ENCODE results near the gene RNU7-1. TPM values are rescaled to one million over a fixed set of nuclear protein-coding genes. Genes with fewer than 3 reads are reported as not detected.

RNU7-1 gene
- total RNA-seq = not detected

DNA sequence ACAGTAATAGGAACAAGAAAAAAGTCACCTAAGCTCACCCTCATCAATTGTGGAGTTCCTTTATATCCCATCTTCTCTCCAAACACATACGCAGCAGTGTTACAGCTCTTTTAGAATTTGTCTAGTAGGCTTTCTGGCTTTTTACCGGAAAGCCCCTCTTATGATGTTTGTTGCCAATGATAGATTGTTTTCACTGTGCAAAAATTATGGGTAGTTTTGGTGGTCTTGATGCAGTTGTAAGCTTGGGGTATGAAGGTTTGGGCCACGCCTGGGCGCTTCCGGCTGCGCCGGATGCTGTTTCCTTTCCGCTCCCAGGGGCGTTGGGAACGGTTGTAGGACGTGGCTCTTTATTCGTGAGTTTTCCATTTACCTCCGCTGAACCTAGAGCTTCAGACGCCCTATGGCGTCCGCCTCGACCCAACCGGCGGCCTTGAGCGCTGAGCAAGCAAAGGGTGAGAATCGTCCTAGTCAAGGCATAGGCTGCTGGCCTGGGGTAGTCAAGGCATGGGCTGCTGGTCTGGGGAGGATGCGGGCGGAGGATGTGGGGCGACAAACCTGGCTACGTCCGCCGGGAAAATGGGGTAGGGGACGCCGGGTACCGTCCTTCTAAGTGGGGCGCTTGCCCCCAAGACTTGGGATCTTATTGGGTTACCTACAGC, at the start of gene RNU7-1, which contains the start of gene C12orf57:
Gene RNU7-1 (plus strand): TSS at position 95 of the 659 bp plus-strand sequence.
Gene C12orf57 (plus strand): TSS at position 301 of the 659 bp plus-strand sequence. CDS start 100 bp downstream, at position 401.
- 0 to 1% methylated on average over 8 to 18 of the region's 31 CpGs for WGBS, 2 donors
- Histone ChIP-seq H3K27ac (peak within 1 kb of the TSS; percentile 92 to 97 (median 92)), H3K4me3 (replicated peaks in 1 of 3) (peak within 1 kb of the TSS; percentile 15 to 71 (median 65)), H3K9me3 (no peaks in the 10 kb centered on the region), H3K4me1 (peaks cover 19 to 36% of the 10 kb centered on the region in 2 donors), H3K36me3 (peaks cover 9 to 10% of the 10 kb centered on the region in 2 donors), H3K27me3 (no peaks in the 10 kb centered on the region)
- peak; percentile 49 to 87 for TF ChIP-seq POLR2A (IDR thresholded peaks at IDR 0.05)
- TF ChIP-seq, protein P1, sequence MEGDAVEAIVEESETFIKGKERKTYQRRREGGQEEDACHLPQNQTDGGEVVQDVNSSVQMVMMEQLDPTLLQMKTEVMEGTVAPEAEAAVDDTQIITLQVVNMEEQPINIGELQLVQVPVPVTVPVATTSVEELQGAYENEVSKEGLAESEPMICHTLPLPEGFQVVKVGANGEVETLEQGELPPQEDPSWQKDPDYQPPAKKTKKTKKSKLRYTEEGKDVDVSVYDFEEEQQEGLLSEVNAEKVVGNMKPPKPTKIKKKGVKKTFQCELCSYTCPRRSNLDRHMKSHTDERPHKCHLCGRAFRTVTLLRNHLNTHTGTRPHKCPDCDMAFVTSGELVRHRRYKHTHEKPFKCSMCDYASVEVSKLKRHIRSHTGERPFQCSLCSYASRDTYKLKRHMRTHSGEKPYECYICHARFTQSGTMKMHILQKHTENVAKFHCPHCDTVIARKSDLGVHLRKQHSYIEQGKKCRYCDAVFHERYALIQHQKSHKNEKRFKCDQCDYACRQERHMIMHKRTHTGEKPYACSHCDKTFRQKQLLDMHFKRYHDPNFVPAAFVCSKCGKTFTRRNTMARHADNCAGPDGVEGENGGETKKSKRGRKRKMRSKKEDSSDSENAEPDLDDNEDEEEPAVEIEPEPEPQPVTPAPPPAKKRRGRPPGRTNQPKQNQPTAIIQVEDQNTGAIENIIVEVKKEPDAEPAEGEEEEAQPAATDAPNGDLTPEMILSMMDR (IDR thresholded peaks at IDR 0.05) = no peak
- intact Hi-C loops (cut with DNase I) = no loop called here
- DNase-seq = peak; percentile 67 to 71

DNA sequence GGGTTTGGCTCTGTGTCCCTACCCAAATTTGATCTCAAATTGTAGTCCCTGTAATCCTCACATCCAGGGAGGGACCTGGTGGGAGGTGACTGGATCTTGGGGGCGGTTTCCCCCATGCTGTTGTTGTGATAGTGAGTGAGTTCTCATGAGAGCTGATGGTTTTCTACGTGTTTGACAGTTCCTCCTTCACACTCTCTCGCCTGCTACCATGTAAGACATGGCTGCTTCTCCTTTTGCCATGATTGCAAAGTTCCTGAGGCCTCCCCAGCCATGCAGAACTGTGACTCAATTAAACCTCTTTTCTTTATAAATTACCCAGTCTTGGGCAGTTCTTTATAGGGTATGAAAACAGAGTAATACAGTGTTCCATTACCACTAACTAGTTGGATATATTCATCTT, 49.3 kb upstream of the RNU7-1 start:
- WGBS, 2 donors = 84 to 85% methylated on average over 3 of the region's 3 CpGs

DNA sequence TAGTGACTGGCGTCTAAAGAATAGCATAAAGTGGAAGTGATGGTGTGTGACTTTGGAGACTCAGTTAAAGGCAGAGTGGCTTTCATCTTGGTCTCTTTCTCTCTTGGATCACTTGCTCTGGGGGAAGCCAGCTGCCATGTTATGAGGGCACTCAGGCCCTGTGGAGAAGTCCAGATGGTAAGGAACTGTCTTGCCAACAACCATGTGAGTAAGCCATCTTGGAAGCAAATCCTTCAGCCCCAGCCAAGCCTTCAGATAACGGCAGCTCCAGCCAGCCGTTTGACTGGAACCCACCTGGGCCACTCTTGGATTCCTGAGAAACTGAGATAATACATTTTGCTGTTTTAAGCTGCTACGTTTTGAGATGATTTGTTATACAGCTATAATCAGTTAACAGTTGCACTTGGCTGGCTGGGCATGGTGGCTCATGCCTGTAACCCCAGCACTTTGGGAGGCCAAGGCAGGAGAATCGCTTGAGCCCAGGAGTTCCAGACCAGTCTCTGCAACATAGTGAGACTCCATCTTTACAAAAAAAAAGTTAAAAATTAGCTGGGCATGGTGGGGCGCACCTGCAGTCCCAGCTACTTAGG, 46.7 kb upstream of the RNU7-1 start:
- intact Hi-C loops (cut with DNase I) = no loop called here
- TF ChIP-seq, protein P1 (IDR thresholded peaks at IDR 0.05) = no peak
- TF ChIP-seq POLR2A (IDR thresholded peaks at IDR 0.05) = no peak

More for the DNA sequence above, 49.3 kb upstream of the RNU7-1 start:
- H3K27ac ChIP-seq = no peak overlapping the region
- H3K9me3 ChIP-seq = no peaks in the 10 kb centered on the region
- no peak overlapping the region for H3K4me3 ChIP-seq (replicated peaks in 1 of 3)
- peaks cover 6 to 17% of the 10 kb centered on the region in 2 donors for H3K4me1 ChIP-seq
- H3K36me3 ChIP-seq = no peaks in the 10 kb centered on the region
- intact Hi-C loops (cut with DNase I) = no loop called here
- H3K27me3 ChIP-seq = no peaks in the 10 kb centered on the region
- no peak for DNase-seq
- no peak for TF ChIP-seq POLR2A (IDR thresholded peaks at IDR 0.05)
- TF ChIP-seq, protein P1 (IDR thresholded peaks at IDR 0.05) = no peak

DNA sequence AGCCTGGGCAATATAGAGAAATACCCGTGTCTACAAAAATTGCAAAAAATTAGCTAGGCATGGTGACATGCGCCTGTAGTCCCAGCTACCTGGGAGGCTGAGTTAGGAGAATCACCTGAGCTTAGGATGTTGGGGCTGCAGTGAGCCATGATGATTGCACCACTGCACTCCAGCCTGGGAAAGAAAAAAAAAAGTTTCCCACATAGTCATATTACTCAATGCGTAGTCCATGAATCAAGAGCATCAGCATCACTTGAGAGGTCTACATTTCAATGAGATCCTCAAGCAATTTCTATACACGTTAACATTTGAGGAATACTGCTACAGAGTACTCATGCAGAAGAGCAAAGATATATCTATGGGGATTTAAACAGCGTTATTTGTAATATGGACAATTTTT, 44.2 kb upstream of the RNU7-1 start:
- Histone ChIP-seq H3K4me1 (peaks cover 13 to 17% of the 10 kb centered on the region in 2 donors), H3K4me3 (replicated peaks in 1 of 3) (no peak overlapping the region), H3K27ac (no peak overlapping the region), H3K36me3 (no peaks in the 10 kb centered on the region), H3K9me3 (no peaks in the 10 kb centered on the region), H3K27me3 (no peaks in the 10 kb centered on the region)
- intact Hi-C loops (cut with DNase I) = no loop called here
- DNase-seq = no peak
- 69 to 75% methylated on average over 5 of the region's 5 CpGs for WGBS, 2 donors
- TF ChIP-seq, protein P1 (IDR thresholded peaks at IDR 0.05) = no peak
- TF ChIP-seq POLR2A (IDR thresholded peaks at IDR 0.05) = no peak

More for the DNA sequence above, 46.7 kb upstream of the RNU7-1 start:
- no peaks in the 10 kb centered on the region for H3K27me3 ChIP-seq
- no peaks in the 10 kb centered on the region for H3K9me3 ChIP-seq
- DNase-seq = no peak
- H3K27ac ChIP-seq = no peak overlapping the region
- H3K4me1 ChIP-seq = peaks cover 9 to 15% of the 10 kb centered on the region in 2 donors
- WGBS, 2 donors = 77 to 82% methylated on average over 5 to 6 of the region's 6 CpGs
- no peaks in the 10 kb centered on the region for H3K36me3 ChIP-seq
- H3K4me3 ChIP-seq (replicated peaks in 1 of 3) = no peak overlapping the region

Data from thyroid gland (tissue), 4 donors.